H1 (cell line): ENCODE measurements around the gene GSTM3. TPM values are rescaled to one million over a fixed set of nuclear protein-coding genes. Genes with fewer than 3 reads are reported as not detected.

ENCODE experiments used
- CTCF ChIA-PET: fragments of 300-600 bp; sonication (Branson Sonifier 250); formaldehyde crosslinking; loops from one replicate; lab custom pipeline; 2021; ENCODE audit not compliant: partially characterized antibody; lab: Charles Lee
- POLR2A ChIA-PET: fragments of 300-600 bp; sonication (Branson Sonifier 250); formaldehyde crosslinking; loops from one replicate; lab custom pipeline; 2021; ENCODE audit warnings: inconsistent platforms; ENCODE audit not compliant: partially characterized antibody; lab: Charles Lee
- DNase-seq, 2 experiments: peaks; one replicate each; pipeline versions ENCODE4 v3.0.0 to v3.0.0-alpha.2; 2010 to 2022; ENCODE audit warnings: low spot score in 2 of 2, low read depth in 1 of 2, mixed read lengths in 1 of 2
- FAIRE-seq: peaks from 2 replicates; lab custom pipeline; 2011; peaks lifted over from hg19 to GRCh38; lab: Jason Lieb, UNC
- H2AFZ ChIP-seq: 2 replicates; pipeline ENCODE4 v1.8.1; 2012; ENCODE audit warnings: low read length, inconsistent platforms
- H2AK5ac ChIP-seq: 2 replicates; pipeline ENCODE4 v1.6.1; 2013; ENCODE audit warnings: low read depth, low read length
- H2BK120ac ChIP-seq: replicated peaks from 2 replicates; pipeline ENCODE3; 2013; ENCODE audit warnings: low read depth, low read length, inconsistent platforms
- H2BK12ac ChIP-seq: 2 replicates; pipeline ENCODE4 v1.6.1; 2013; ENCODE audit warnings: low read depth, low read length
- H2BK15ac ChIP-seq: 2 replicates; pipeline ENCODE4 v1.6.1; 2013; ENCODE audit warnings: low read length
- H2BK20ac ChIP-seq: 2 replicates; pipeline ENCODE4 v1.6.1; 2013; ENCODE audit warnings: low read length
- H2BK5ac ChIP-seq: 2 replicates; pipeline ENCODE4 v1.6.1; 2013; ENCODE audit warnings: low read depth, low read length
- H3K14ac ChIP-seq: 2 replicates; pipeline ENCODE4 v1.6.1; 2013; ENCODE audit warnings: inconsistent platforms; ENCODE audit not compliant: insufficient read length
- H3K18ac ChIP-seq: 2 replicates; pipeline ENCODE4 v1.6.1; 2013; ENCODE audit warnings: low read length; ENCODE audit errors: extremely low read depth
- H3K23ac ChIP-seq: 2 replicates; pipeline ENCODE4 v1.6.1; 2013; ENCODE audit warnings: inconsistent platforms; ENCODE audit not compliant: insufficient read length
- H3K23me2 ChIP-seq: 2 replicates; pipeline ENCODE4 v1.6.1; 2013; ENCODE audit warnings: low read depth, low read length
- H3K27ac ChIP-seq: 2 replicates; pipeline ENCODE4 v1.6.1; 2011; ENCODE audit warnings: low read depth, low read length, inconsistent platforms
- H3K27me3 ChIP-seq, 4 experiments: replicated peaks in 1 of 4; 1 replicate in 1 of 4; 2 replicates in 3 of 4; pipeline versions ENCODE4 v1.6.1 to v1.8.1; 2011 to 2013; ENCODE audit warnings: low read length in 3 of 4, mild to moderate bottlenecking in 3 of 4, inconsistent platforms in 2 of 4, mixed read lengths in 2 of 4, moderate library complexity in 1 of 4; ENCODE audit not compliant: control insufficient read depth in 3 of 4, insufficient read depth in 3 of 4; ENCODE audit errors: extremely low read depth in 1 of 4
- H3K36me3 ChIP-seq, 4 experiments: 2 replicates each; pipeline versions ENCODE4 v1.6.1 to v1.8.1; 2011 to 2013; ENCODE audit warnings: mild to moderate bottlenecking in 4 of 4, low read length in 3 of 4, moderate library complexity in 2 of 4, control low read depth in 1 of 4, inconsistent platforms in 1 of 4; ENCODE audit not compliant: insufficient read depth in 4 of 4, control insufficient read depth in 2 of 4
- H3K4ac ChIP-seq: replicated peaks from 2 replicates; pipeline ENCODE3; 2013; ENCODE audit warnings: low read length, low read depth, mixed read lengths, inconsistent platforms; ENCODE audit not compliant: insufficient read length
- H3K4me1 ChIP-seq, 4 experiments: replicated peaks in 1 of 4; 1 replicate in 1 of 4; 2 replicates in 3 of 4; pipeline versions ENCODE4 v1.6.1 to v1.8.1; 2011 to 2013; ENCODE audit warnings: low read length in 3 of 4, inconsistent platforms in 2 of 4, mixed read lengths in 1 of 4; ENCODE audit not compliant: insufficient read depth in 4 of 4, control insufficient read depth in 3 of 4
- H3K4me2 ChIP-seq, 2 experiments: 2 replicates each; pipeline versions ENCODE4 v1.6.1 to v1.8.1; 2011 to 2013; ENCODE audit warnings: low read depth in 2 of 2, low read length in 2 of 2, control low read depth in 1 of 2, inconsistent platforms in 1 of 2, mild to moderate bottlenecking in 1 of 2; ENCODE audit not compliant: insufficient read depth in 1 of 2
- H3K4me3 ChIP-seq, 4 experiments: fragments of 200-600, 300-600 bp in 1 of 4; sonication (generic), shearing (Covaris generic), sonication (Bioruptor Twin) in 1 of 4; 2 replicates each; pipeline versions ENCODE4 v1.5.1 to v1.8.1; 2011 to 2016; ENCODE audit warnings: low read length in 4 of 4, low read depth in 3 of 4, control low read depth in 2 of 4, inconsistent platforms in 2 of 4, mild to moderate bottlenecking in 2 of 4, mixed read lengths in 1 of 4, moderate library complexity in 1 of 4; ENCODE audit not compliant: insufficient read depth in 2 of 4; ENCODE audit errors: extremely low read depth in 1 of 4
- H3K56ac ChIP-seq: replicated peaks from 2 replicates; pipeline ENCODE3; 2013; ENCODE audit warnings: low read depth, mild to moderate bottlenecking, mixed read lengths, low read length, inconsistent platforms; ENCODE audit not compliant: insufficient read length
- H3K79me1 ChIP-seq: 2 replicates; pipeline ENCODE4 v1.6.1; 2013; ENCODE audit warnings: low read depth, low read length, control low read depth
- H3K79me2 ChIP-seq, 2 experiments: 2 replicates each; pipeline versions ENCODE4 v1.6.1 to v1.8.1; 2012 to 2013; ENCODE audit warnings: low read length in 2 of 2, mild to moderate bottlenecking in 2 of 2, inconsistent platforms in 1 of 2; ENCODE audit not compliant: insufficient read depth in 2 of 2, control insufficient read depth in 1 of 2
- H3K9ac ChIP-seq, 4 experiments: replicated peaks in 1 of 4; 1 replicate in 1 of 4; 2 replicates in 3 of 4; pipeline versions ENCODE4 v1.6.1 to v1.8.1; 2011 to 2013; ENCODE audit warnings: low read depth in 3 of 4, low read length in 3 of 4, control low read depth in 2 of 4, mild to moderate bottlenecking in 2 of 4, moderate library complexity in 2 of 4, inconsistent platforms in 1 of 4; ENCODE audit errors: extremely low read depth in 1 of 4
- H3K9me3 ChIP-seq, 2 experiments: 2 replicates each; pipeline versions ENCODE4 v1.6.1 to v1.8.1; 2012 to 2013; ENCODE audit warnings: mild to moderate bottlenecking in 2 of 2, moderate library complexity in 2 of 2, control low read depth in 1 of 2, inconsistent platforms in 1 of 2, low read depth in 1 of 2, low read length in 1 of 2, mixed read lengths in 1 of 2; ENCODE audit not compliant: insufficient read depth in 2 of 2
- H4K20me1 ChIP-seq, 2 experiments: replicated peaks in 1 of 2; 2 replicates each; pipeline versions ENCODE3 to v1.8.1; 2011 to 2013; ENCODE audit warnings: inconsistent platforms in 2 of 2, low read length in 2 of 2, mild to moderate bottlenecking in 1 of 2; ENCODE audit not compliant: insufficient read depth in 2 of 2, control insufficient read depth in 1 of 2
- H4K5ac ChIP-seq: 2 replicates; pipeline ENCODE4 v1.6.1; 2013; ENCODE audit warnings: low read length, low read depth, mixed read lengths, inconsistent platforms; ENCODE audit not compliant: insufficient read length
- H4K8ac ChIP-seq: 2 replicates; pipeline ENCODE4 v1.8.0; 2013; ENCODE audit warnings: mild to moderate bottlenecking, moderate library complexity, low read length, inconsistent platforms; ENCODE audit not compliant: insufficient read depth; ENCODE audit errors: extremely low read depth
- H4K91ac ChIP-seq: replicated peaks from 2 replicates; pipeline ENCODE3; 2013; ENCODE audit warnings: low read length, mixed read lengths, inconsistent platforms; ENCODE audit not compliant: insufficient read length
- ATF3 ChIP-seq: IDR thresholded peaks from 2 replicates; pipeline ENCODE4 v1.6.1; 2011; ENCODE audit warnings: low read depth, mild to moderate bottlenecking, low read length; ENCODE audit not compliant: insufficient read depth
- FOSL1 ChIP-seq: IDR thresholded peaks from 2 replicates; pipeline ENCODE4 v1.6.1; 2011; ENCODE audit warnings: mild to moderate bottlenecking, low read depth, low read length, moderate library complexity; ENCODE audit not compliant: insufficient read depth
- GABPA ChIP-seq: IDR thresholded peaks from 2 replicates; pipeline ENCODE4 v1.6.1; 2011; ENCODE audit warnings: mild to moderate bottlenecking, low read length, moderate library complexity, borderline replicate concordance; ENCODE audit not compliant: insufficient read depth
- MAFK ChIP-seq: IDR thresholded peaks from 2 replicates; pipeline ENCODE4 v1.6.1; 2012; ENCODE audit warnings: low read depth, mild to moderate bottlenecking, improper control_type of control experiment, low read length
- NANOG ChIP-seq: IDR thresholded peaks from 2 replicates; pipeline ENCODE4 v1.6.1; 2011; ENCODE audit warnings: low read length, low read depth, mild to moderate bottlenecking, inconsistent platforms; ENCODE audit not compliant: insufficient read depth, poor library complexity, severe bottlenecking
- PHF8 ChIP-seq: fragments of 200-600 bp; sonication (generic); conservative IDR thresholded peaks from 2 replicates; pipeline ENCODE4 v1.7.1; 2012; ENCODE audit warnings: low read depth, mild to moderate bottlenecking, inconsistent platforms, low read length, moderate library complexity
- SP4 ChIP-seq: IDR thresholded peaks from 2 replicates; pipeline ENCODE4 v1.6.1; 2012; ENCODE audit warnings: low read length, inconsistent platforms
- SRF ChIP-seq: IDR thresholded peaks from 2 replicates; pipeline ENCODE4 v1.6.1; 2011; ENCODE audit warnings: mild to moderate bottlenecking, low read depth, low read length, moderate library complexity
- TCF12 ChIP-seq: IDR thresholded peaks from 2 replicates; pipeline ENCODE4 v1.6.1; 2011; ENCODE audit warnings: low read depth, mild to moderate bottlenecking, low read length
- ZNF274 ChIP-seq: IDR thresholded peaks from 2 replicates; pipeline ENCODE4 v1.7.0; 2012; ENCODE audit warnings: low read length, borderline replicate concordance; ENCODE audit errors: extremely low read depth
- WGBS, 2 experiments: shearing (Covaris generic) in 1 of 2; methylation state at CpG; one replicate each; pipeline versions ENCODE4 v1.1.6 to v1.1.7; 2013 to 2015; ENCODE audit warnings: low lambda C conversion rate in 2 of 2, mixed read lengths in 2 of 2, inconsistent platforms in 1 of 2, low coverage in 1 of 2, missing lambda C conversion rate in 1 of 2; ENCODE audit not compliant: insufficient replicate concordance in 2 of 2, insufficient coverage in 1 of 2, insufficient read length in 1 of 2; ENCODE audit errors: extremely low coverage in 1 of 2, missing lambda C conversion rate in 1 of 2; 5-methylcytosine and 5-hydroxymethylcytosine counted together
- polyA plus RNA-seq, 7 experiments: library from polyadenylated mRNA; depleted of rRNA in 3 of 7; stranded (reverse) in 5 of 7; unstranded in 2 of 7; fragments of >200 nt in 5 of 7; fragments of 200-250 nt in 2 of 7; gene quantifications; 1 replicate in 5 of 7; 2 replicates in 1 of 7; 4 replicates in 1 of 7; pipeline versions ENCODE4 v1.2.1 to v1.2.3, GENCODE V29; 2011 to 2013; ENCODE audit warnings: missing spikeins in 2 of 7, mixed read lengths in 2 of 7
- total RNA-seq: library from RNA; stranded (reverse); fragmentation: NEBNext Ultra II Directional; extraction: Animal tissue kit (Norgen Biotek cat#: 25700); gene quantifications from 2 replicates; pipeline ENCODE4 v1.2.1, GENCODE V29; 2021
- TF ChIP-seq, protein P1 (sequence below): IDR thresholded peaks from 2 replicates; pipeline ENCODE4 v1.6.1; 2012; ENCODE audit warnings: low read length, inconsistent platforms

GSTM3 gene
- total and polyA plus RNA-seq, 2 of the 8 experiments (the other 6 are each of a cell fraction or from before 2014, with no cell fraction given): 2.2 to 5.1 TPM

GRCh38 chr1:109786531-109787021 is 45.7 kb upstream of the GSTM3 start:
- no peak overlapping the region for H3K4me2 ChIP-seq
- H3K36me3 ChIP-seq: no peaks in the 10 kb centered on the region
- H4K8ac ChIP-seq: peak overlapping the region; percentile 62; the same call in 1 of the 2 replicates
- no peak overlapping the region for H2BK5ac ChIP-seq
- no peak overlapping the region for H3K4ac ChIP-seq
- H3K9me3 ChIP-seq: no peaks in the 10 kb centered on the region
- H2AFZ ChIP-seq: no peak overlapping the region
- DNase-seq (no peak), FAIRE-seq (no peak)
- H3K27me3 ChIP-seq: no peaks in the 10 kb centered on the region
- H3K27ac ChIP-seq: no peak overlapping the region
- H3K23me2 ChIP-seq: no peaks in the 10 kb centered on the region; the same call in 1 of the 2 replicates
- no peaks in the 10 kb centered on the region for H3K79me2 ChIP-seq
- no peak overlapping the region for H2BK15ac ChIP-seq
- H3K14ac ChIP-seq: no peak overlapping the region
- H2BK12ac ChIP-seq: no peak overlapping the region
- WGBS, 2 experiments: 86% methylated on average over 6 of the region's 6 CpGs; no CpG with 5 or more reads in 1 of the 2 experiments
- H2BK20ac ChIP-seq: no peak overlapping the region
- no peaks in the 10 kb centered on the region for H3K79me1 ChIP-seq
- no peak overlapping the region for H3K56ac ChIP-seq
- no peak overlapping the region for H2AK5ac ChIP-seq
- no peak overlapping the region for H3K18ac ChIP-seq
- H4K20me1 ChIP-seq: no peaks in the 10 kb centered on the region
- no peak overlapping the region for H4K5ac ChIP-seq
- H2BK120ac ChIP-seq: no peak overlapping the region
- H4K91ac ChIP-seq: no peak overlapping the region
- no peak overlapping the region for H3K23ac ChIP-seq
- ChIA-PET POLR2A (interaction anchor here (0.8 to 0.9 kb wide), 2 partner anchors 198 to 199 kb away, joined by 3 to 4 read pairs; partner anchors contain the start of gene AHCYL1), CTCF (interaction anchor here (0.9 to 27.2 kb wide), 6 partner anchors 11 to 225 kb away, joined by 3 to 700 read pairs (median 19); partner anchors contain the start of gene AHCYL1)
- H3K9ac ChIP-seq: no peak overlapping the region
- H3K4me1 ChIP-seq: peaks cover 0 to 6% (median 2%) of the 10 kb centered on the region in 4 experiments; a peak in 5 of 7 replicates
- no peak overlapping the region for H3K4me3 ChIP-seq
- no peak for TF ChIP-seq SRF
- TF ChIP-seq, protein P1, sequence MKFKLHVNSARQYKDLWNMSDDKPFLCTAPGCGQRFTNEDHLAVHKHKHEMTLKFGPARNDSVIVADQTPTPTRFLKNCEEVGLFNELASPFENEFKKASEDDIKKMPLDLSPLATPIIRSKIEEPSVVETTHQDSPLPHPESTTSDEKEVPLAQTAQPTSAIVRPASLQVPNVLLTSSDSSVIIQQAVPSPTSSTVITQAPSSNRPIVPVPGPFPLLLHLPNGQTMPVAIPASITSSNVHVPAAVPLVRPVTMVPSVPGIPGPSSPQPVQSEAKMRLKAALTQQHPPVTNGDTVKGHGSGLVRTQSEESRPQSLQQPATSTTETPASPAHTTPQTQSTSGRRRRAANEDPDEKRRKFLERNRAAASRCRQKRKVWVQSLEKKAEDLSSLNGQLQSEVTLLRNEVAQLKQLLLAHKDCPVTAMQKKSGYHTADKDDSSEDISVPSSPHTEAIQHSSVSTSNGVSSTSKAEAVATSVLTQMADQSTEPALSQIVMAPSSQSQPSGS: no peak
- no peak for TF ChIP-seq FOSL1
- no peak for TF ChIP-seq ZNF274
- TF ChIP-seq TCF12: no peak
- no peak for TF ChIP-seq PHF8
- TF ChIP-seq MAFK: no peak
- TF ChIP-seq GABPA: no peak
- no peak for TF ChIP-seq NANOG
- TF ChIP-seq ATF3: no peak
- no peak for TF ChIP-seq SP4
